Kasumi-1 (cell line): ENCODE measurements around the gene PLCL1.
"Not testable (repeated sequence)": the region's sequence is repeated elsewhere in the genome, so short reads cannot be mapped to it uniquely, and the experiment has no call there.

ENCODE experiments used
- DNase-seq, 2 experiments: peaks; one replicate each; lab custom pipeline; 2025; lab: John Stamatoyannopoulos, UW

The PLCL1 gene

GRCh38 chr2:198000417-198000816 lies 196.0 kb downstream of the PLCL1 start:
- DNase-seq, result no peak

- DNase-seq, result no peak
Observed at GRCh38 chr2:198004173-198004572, 199.8 kb downstream of the PLCL1 start.

DNA sequence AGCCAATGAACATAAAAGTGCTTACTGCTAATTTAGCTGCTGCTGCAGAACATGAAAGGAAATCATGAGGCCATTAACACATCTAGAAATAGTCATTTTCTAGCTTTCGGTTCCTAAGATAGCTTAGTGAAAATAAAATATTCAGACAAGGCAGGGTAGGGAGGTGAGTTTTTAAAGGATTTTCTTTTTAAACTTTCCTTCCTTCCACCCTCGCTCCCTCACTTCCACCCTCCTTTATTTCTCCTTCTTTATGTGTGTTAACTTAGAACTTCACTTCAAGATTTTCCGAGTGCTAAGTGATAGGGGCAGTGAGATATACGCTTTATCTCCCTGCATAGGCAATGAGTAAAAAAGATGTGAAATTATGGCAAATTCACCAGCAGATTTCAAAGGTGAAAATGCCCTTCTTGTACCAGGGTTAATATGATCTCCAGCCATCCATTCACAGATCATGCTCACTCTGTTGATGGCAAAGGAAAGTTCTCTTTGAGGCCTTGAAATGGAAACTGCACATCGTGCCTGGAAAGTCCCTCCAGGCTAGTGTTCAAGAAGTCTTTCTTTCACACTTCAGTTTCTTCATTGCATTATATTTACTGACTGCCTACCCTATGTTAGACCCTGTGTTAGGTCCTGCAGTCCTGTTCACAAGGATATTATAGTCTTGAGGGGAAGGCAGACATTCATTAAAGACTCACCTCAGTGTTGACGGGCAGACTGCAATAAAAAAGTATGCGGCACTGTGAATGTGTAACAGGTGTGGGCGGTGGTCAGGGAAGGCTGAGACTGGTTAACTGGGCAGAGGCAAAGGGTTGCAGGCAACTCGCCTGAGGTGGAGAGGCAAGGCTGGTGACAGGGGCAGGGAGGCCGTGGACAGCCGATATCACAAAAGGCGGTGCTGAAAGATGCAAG lies 200.8 kb downstream of the PLCL1 start:
- no peak for DNase-seq

DNA sequence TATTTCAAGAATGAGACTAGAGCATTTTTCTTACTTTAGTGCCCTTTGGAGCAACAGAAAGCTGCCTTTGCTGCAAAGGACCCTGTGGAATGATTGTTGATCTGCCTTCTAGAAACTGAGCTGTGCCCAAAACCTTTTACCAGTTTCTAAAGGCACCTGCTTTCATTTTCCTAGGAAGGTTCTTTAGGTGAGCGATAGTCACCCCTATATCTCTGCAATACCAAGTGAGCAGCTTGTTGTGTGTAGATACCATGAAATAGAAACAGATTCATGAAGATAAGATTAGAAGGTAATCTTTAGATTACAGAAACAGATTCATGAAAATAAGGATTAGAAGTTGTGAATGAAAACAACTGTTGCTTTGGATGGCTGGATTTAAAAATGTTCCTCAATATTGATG lies 202.3 kb downstream of the PLCL1 start:
- DNase-seq, result no peak

DNA sequence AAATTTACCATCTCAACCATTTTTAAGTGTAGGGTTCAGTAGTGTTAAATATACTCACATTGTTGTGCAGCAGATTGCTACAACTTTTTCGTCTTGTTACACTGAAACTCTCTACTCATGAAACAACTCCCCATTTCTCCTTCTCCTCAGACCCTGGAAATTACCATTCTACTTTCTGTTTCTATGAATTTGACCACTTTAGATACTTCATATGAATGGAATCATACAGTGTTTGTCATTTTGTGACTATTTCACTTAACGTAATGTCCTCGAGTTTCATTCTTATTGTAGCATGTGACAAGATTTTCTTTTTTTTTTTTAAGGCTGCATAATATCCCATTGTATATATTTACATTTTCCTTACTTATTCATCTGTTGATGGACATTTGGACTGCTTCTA lies 203.8 kb downstream of the PLCL1 start:
- no peak for DNase-seq

GRCh38 chr2:198012025-198012424 lies 207.6 kb downstream of the PLCL1 start:
- DNase-seq, result no peak

- DNase-seq, result no peak
Observed at GRCh38 chr2:198016243-198016642, 211.8 kb downstream of the PLCL1 start.

GRCh38 chr2:198017068-198017467 lies 212.7 kb downstream of the PLCL1 start:
- DNase-seq, result no peak

DNA sequence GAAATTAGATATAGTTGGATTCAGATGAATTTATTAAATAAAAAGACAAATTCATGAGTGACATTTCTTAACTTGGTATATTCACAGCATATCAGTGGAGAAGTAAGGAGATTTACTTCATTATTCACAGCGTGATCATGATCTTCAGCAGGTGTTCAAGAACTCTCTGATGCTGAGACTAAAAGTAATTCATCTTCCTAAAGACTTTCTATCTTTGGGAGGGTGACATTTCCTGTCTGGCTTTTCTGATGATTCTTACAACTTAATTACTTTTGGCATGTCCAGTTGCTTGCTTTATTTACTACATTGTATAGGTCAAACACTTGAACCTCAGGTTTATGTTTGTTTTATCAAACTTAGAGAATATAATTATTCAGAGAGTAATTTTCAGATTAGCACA lies 224.6 kb downstream of the PLCL1 start:
- no peak for DNase-seq

DNA sequence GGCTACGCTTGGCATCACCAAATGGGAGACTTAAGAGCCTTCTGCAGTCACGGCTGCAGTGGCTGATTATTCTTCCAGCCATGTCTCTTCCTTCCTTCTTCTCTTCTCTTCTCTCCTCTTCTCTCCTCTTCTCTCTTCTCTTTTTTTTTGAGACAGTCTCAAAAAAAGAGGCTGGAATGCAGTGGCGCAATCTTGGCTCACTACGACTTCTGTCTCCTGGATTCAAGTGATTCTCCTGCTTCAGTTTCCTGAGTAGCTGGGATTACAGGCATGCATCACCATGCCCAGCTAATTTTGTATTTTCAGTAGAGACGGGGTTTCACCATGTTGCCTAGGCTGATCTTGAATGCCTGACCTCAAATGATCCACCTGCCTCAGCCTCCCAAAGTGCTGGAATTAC lies 225.2 kb downstream of the PLCL1 start:
- DNase-seq, result not testable (repeated sequence)

DNA sequence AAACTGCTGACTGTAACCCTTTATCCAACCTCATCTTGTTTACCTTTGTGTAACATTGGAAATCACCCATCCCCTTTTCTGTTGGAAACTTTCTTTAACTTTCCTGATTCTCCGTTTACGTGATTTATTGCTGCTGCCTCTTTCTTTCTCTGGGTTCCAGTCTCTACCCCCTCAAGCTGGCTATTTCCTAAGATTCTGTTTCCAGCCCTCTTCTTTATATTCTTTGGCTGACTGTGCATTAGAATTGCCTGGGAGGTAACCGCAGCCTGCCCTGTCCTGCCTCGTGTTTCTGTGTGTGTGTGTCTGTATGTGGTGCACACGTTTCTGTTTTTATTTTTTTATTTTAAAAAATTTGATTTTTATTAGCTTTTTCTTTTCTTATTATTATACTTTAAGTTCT lies 229.2 kb downstream of the PLCL1 start:
- DNase-seq, result no peak

DNA sequence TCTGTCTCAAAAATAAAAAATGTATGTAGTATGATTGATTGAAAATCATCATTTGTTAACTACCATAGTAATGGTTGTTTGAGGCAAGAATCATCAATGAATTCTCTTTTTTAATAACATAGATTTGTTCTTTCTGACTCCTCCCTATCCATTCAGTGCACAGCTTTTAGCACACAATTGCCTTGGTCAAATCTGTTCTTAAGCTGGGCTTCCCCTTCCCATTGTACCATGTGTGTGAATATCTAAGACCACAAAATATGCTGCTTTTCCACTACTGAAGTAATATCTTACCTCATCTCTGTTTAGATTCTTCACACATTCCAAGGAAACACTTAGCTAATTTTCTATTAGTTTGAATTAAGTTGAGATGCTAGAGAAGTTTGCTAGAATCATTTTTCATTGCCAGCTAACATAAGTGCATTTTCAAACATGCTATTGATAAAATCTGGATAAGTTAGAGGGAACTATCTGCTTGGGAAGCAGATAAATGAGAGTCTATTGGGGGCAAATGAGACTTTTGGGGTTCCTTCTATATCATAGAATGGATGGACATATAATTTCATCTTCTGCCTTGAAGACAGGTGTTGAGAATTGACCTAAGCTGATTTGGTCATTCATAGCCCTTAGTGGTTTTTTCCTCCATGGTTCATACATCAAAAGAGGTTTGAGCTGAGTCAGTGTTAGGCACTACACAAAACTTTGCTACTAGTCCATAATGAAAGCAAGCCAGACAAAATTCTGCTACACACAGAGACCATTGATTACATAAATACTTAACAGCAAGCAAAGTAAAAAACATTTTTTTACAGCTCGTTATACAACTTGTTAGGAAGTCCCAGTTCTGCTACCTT lies 231.9 kb downstream of the PLCL1 start:
- DNase-seq, result no peak

- DNase-seq, result no peak
Observed at GRCh38 chr2:198040835-198041234, 236.4 kb downstream of the PLCL1 start.

DNA sequence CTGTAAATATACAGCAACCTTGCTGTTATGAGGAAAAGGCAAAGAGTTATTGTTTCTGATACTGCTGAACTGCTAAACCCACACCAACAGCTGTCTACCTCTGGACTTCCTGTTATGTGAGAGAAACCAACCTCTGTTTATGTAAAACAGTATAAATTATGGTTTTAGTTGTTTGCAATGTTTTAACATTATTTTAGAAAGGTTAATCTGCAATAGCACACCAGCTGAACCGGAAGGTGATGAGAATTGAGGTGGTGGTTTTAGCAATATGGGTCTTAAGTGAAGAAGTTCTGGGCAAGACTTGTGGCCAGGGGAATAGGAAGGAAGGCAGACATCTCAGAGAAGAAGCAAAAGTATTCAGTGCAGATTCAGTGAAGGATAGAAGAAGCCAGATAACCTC lies 237.8 kb downstream of the PLCL1 start:
- DNase-seq, result no peak

DNA sequence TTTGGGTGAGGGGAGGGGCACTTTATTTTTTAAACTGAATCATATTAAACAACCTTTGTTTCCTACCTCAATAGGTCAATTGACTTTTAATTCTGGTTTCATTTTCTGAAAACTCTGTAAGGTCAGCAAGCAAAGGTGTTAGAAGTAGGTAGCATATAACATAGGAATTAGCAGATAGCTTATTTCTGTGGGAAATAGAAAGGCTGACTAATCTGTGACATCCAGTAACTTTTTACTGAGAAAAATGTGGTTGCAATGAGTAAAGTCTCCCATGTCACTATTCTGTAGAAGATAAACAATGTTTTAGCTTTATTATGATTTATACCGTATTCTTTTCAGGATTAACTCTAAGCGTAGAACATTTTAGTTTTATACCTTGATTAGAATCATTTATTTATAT lies 240.4 kb downstream of the PLCL1 start:
- no peak for DNase-seq

GRCh38 chr2:198045227-198045626 lies 240.8 kb downstream of the PLCL1 start:
- DNase-seq, result no peak

GRCh38 chr2:198052741-198053140 lies 248.3 kb downstream of the PLCL1 start:
- no peak for DNase-seq

GRCh38 chr2:198053148-198053547 lies 248.8 kb downstream of the PLCL1 start:
- DNase-seq, result no peak

DNA sequence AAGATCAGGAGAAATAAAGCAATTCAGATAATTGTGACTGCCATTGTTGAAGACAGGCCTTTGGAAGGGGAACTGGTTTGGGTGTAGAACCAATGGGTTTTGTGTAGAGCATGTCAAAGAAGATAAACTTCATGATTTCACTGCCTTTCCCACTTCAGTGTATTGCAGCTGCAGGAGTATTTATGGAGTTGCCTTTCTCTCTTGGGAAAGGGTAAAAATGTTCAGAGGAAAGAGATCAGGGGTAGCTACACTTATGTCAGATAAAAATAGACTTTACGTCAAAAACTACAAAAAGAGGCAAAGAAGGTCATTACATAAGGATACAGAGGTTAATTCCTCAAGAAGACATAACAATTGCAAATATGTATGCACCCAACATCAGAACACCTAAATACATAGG lies 249.4 kb downstream of the PLCL1 start:
- no peak for DNase-seq

GRCh38 chr2:198054299-198054698 lies 249.9 kb downstream of the PLCL1 start:
- DNase-seq, result peak; percentile 45 to 58

GRCh38 chr2:198055716-198056115 lies 251.3 kb downstream of the PLCL1 start:
- DNase-seq, result no peak

GRCh38 chr2:198056836-198057235 lies 252.4 kb downstream of the PLCL1 start:
- no peak for DNase-seq

- DNase-seq, result no peak
Observed at GRCh38 chr2:198059800-198060199, 255.4 kb downstream of the PLCL1 start.
